Lower lobe of right lung (tissue), 2 donors: ENCODE data around the gene CLIC4. TPM values are rescaled to one million over a fixed set of nuclear protein-coding genes. Genes with fewer than 3 reads are reported as not detected.
"Not testable (repeated sequence)": the region's sequence is repeated elsewhere in the genome, so short reads cannot be mapped to it uniquely, and the experiment has no call there.

Experiments
- ATAC-seq, 2 donors: fragments of 200-7000 bp; cut with Tn5 transposase; one replicate each; pipeline ENCODE4 v1.9.1; 2020 to 2022; ENCODE audit warnings: mild to moderate bottlenecking in 2 of 2, moderate library complexity in 2 of 2
- DNase-seq: peaks from one replicate; pipeline ENCODE4 v3.0.0-alpha.2; 2020
- H3K27ac ChIP-seq: fragments of 200-600 bp; one replicate; pipeline ENCODE4 v1.8.0; 2022
- H3K27me3 ChIP-seq: fragments of 200-600 bp; one replicate; pipeline ENCODE4 v1.8.0; 2022; ENCODE audit warnings: low read depth
- H3K36me3 ChIP-seq: fragments of 200-600 bp; one replicate; pipeline ENCODE4 v1.8.0; 2022; ENCODE audit warnings: mild to moderate bottlenecking
- H3K4me1 ChIP-seq: fragments of 200-600 bp; one replicate; pipeline ENCODE4 v1.8.0; 2022
- H3K4me3 ChIP-seq: fragments of 200-600 bp; one replicate; pipeline ENCODE4 v1.8.0; 2022; ENCODE audit warnings: mild to moderate bottlenecking
- H3K9me3 ChIP-seq: fragments of 200-600 bp; one replicate; pipeline ENCODE4 v1.8.0; 2022
- CTCF ChIP-seq: fragments of 200-600 bp; IDR thresholded peaks from one replicate; pipeline ENCODE4 v1.8.0; 2022; ENCODE audit warnings: antibody characterized with exemption, mild to moderate bottlenecking
- intact Hi-C: fragments of 100-400 bp; cut with DNase I; formaldehyde crosslinking; loops from one replicate; pipeline ENCODE4 v1.11.0; 2022
- total RNA-seq: library from RNA; stranded (reverse); fragmentation: NEBNext Ultra II Directional; extraction: Animal tissue kit (Norgen Biotek cat#: 25700); gene quantifications from one replicate; pipeline ENCODE4 v1.2.1, GENCODE V29; 2021
- donor health status: DM: no; HTN: yes; CAD: no; lungs with severe emphysema.

Gene CLIC4
- total RNA-seq, 1 donor from 2014 or later: 169 TPM

GRCh38 chr1:24888971-24889676 is 143.9 kb downstream of the CLIC4 start:
- intact Hi-C loops: no loop called here
- Histone ChIP-seq H3K27ac (no peak overlapping the region), H3K4me3 (no peak overlapping the region), H3K9me3 (no peaks in the 10 kb centered on the region), H3K4me1 (no peaks in the 10 kb centered on the region), H3K27me3 (no peaks in the 10 kb centered on the region), H3K36me3 (no peaks in the 10 kb centered on the region)
- no peak for TF ChIP-seq CTCF
- ATAC-seq (no peak), DNase-seq (no peak)

- no peak overlapping the region for H3K27ac ChIP-seq
- H3K4me1 ChIP-seq: no peaks in the 10 kb centered on the region
- TF ChIP-seq CTCF: no peak
- no peaks in the 10 kb centered on the region for H3K9me3 ChIP-seq
- H3K36me3 ChIP-seq: no peaks in the 10 kb centered on the region
- no peak overlapping the region for H3K4me3 ChIP-seq
- no peaks in the 10 kb centered on the region for H3K27me3 ChIP-seq
- ATAC-seq (no peak), DNase-seq (no peak)
- intact Hi-C loops: no loop called here
Observed at GRCh38 chr1:24890887-24891286, 145.6 kb downstream of the CLIC4 start.

DNA sequence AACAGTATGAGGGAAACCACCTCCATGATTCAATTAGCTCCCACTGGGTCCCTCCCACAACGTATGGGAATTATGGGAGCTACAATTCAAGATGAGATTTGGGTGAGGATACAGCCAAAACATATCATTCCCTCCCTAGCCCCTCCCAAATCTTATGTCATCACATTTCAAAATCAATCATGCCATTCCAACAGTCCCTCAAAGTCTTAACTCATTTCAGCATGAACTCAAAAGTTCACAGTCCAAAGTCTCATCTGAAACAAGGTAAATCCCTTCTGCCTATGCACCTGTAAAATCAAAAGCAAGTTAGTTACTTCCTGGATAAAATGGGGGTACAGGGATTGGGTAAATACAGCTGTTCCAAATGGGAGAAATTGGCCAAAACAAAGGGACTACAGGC is 146.1 kb downstream of the CLIC4 start:
- H3K4me1 ChIP-seq, DNase-seq, H3K4me3 ChIP-seq, ATAC-seq, intact Hi-C loops, H3K27me3 ChIP-seq, H3K36me3 ChIP-seq, H3K27ac ChIP-seq, H3K9me3 ChIP-seq: not testable (repeated sequence)

GRCh38 chr1:24892188-24893153 is 147.2 kb downstream of the CLIC4 start:
- TF ChIP-seq CTCF: no peak
- ATAC-seq (no peak), DNase-seq (no peak)
- no peaks in the 10 kb centered on the region for H3K36me3 ChIP-seq
- intact Hi-C loops: no loop called here
- H3K27ac ChIP-seq: no peak overlapping the region
- H3K27me3 ChIP-seq: no peaks in the 10 kb centered on the region
- no peaks in the 10 kb centered on the region for H3K9me3 ChIP-seq
- H3K4me3 ChIP-seq: no peak overlapping the region
- H3K4me1 ChIP-seq: no peaks in the 10 kb centered on the region

- Histone ChIP-seq H3K27me3 (no peaks in the 10 kb centered on the region), H3K4me3 (no peak overlapping the region), H3K4me1 (no peaks in the 10 kb centered on the region), H3K36me3 (no peaks in the 10 kb centered on the region), H3K9me3 (no peaks in the 10 kb centered on the region), H3K27ac (no peak overlapping the region)
- ATAC-seq (peak; percentile 66 to 82), DNase-seq (peak; percentile 54)
- intact Hi-C loops: no loop called here
- no peak for TF ChIP-seq CTCF
Observed at GRCh38 chr1:24893431-24893830, 148.2 kb downstream of the CLIC4 start.

Other genes with a start within 250 kb of the CLIC4 start
- gene RCAN3, start 242.6 kb upstream of the CLIC4 start, total RNA-seq: 16.7 TPM
- 9.2 TPM for gene NCMAP, start 189.4 kb upstream of the CLIC4 start, total RNA-seq
- gene SRRM1, start 102.1 kb upstream of the CLIC4 start, total RNA-seq: 115 TPM
- gene RUNX3, start 184.8 kb downstream of the CLIC4 start, total RNA-seq: 13.1 TPM